ENCODE results near the gene PTPRD.

The PTPRD gene

DNA sequence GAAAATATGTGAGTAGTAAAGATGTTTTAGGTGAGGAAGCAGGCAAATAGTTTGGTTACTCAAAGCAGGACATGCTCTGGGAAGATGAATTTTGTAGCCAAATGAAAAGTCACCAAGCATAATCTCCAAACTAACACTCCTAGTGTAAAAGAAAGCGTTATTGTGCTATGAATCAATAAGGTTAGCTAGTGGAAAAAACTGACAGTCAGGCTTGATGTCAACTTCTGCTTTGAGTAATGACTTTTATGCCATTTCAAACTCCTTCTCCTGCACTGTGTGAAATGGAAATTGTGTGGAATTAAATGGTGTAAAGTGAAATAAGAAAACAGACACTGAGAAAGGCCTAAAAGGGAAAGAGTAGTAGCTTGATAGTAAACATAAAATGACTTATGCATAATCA, 2176.0 kb downstream of the PTPRD start:
- no peak overlapping the region for H3K4me3 Mint-ChIP-seq
- H3K36me3 Mint-ChIP-seq (ENCODE audit: low read depth) = no peaks in the 10 kb centered on the region
- DNase-seq = no peak
- H3K9me3 Mint-ChIP-seq = no peaks in the 10 kb centered on the region
- H3K27me3 Mint-ChIP-seq = no peaks in the 10 kb centered on the region
- H3K27ac Mint-ChIP-seq = no peak overlapping the region
- peaks cover 14% of the 10 kb centered on the region for H3K4me1 Mint-ChIP-seq
- peak; percentile 83 for ATAC-seq

- Mint-ChIP-seq H3K9me3 (no peaks in the 10 kb centered on the region), H3K27me3 (no peaks in the 10 kb centered on the region), H3K36me3 (ENCODE audit: low read depth) (no peaks in the 10 kb centered on the region), H3K4me3 (no peak overlapping the region), H3K4me1 (peaks cover 27% of the 10 kb centered on the region), H3K27ac (no peak overlapping the region)
- ATAC-seq (no peak), DNase-seq (no peak)
Measured at GRCh38 chr9:8434621-8435020, 2178.2 kb downstream of the PTPRD start.

GRCh38 chr9:8432224-8432623, 2180.6 kb downstream of the PTPRD start:
- H3K27ac Mint-ChIP-seq = no peak overlapping the region
- H3K36me3 Mint-ChIP-seq (ENCODE audit: low read depth) = no peaks in the 10 kb centered on the region
- H3K4me1 Mint-ChIP-seq = peaks cover 43% of the 10 kb centered on the region
- DNase-seq (no peak), ATAC-seq (no peak)
- H3K9me3 Mint-ChIP-seq = no peaks in the 10 kb centered on the region
- H3K4me3 Mint-ChIP-seq = no peak overlapping the region
- H3K27me3 Mint-ChIP-seq = no peaks in the 10 kb centered on the region

DNA sequence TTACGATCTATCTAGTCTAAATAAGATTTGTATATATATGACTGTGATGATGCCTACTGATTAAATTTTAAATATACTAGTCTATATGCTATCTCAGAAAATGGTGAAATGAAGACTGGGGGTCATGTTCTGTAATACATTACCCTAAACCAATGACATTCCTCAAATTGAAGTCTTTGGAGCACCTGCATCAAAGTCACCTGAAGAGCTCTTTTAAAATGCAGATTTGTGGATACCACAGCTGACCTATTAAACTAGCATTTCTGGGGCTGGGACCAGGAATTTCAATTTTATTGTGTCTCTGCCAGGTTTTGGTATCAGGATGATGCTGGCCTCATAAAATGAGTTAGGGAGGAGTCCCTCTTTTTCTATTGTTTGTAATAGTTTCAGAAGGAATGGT, 2181.3 kb downstream of the PTPRD start:
- ATAC-seq = no peak
- Mint-ChIP-seq H3K4me1 (peaks cover 39% of the 10 kb centered on the region), H3K27ac (no peak overlapping the region), H3K27me3 (no peaks in the 10 kb centered on the region), H3K4me3 (no peak overlapping the region), H3K36me3 (ENCODE audit: low read depth) (no peaks in the 10 kb centered on the region), H3K9me3 (no peaks in the 10 kb centered on the region)
- no peak for DNase-seq

GRCh38 chr9:8430945-8431344, 2181.9 kb downstream of the PTPRD start:
- ATAC-seq (peak; percentile 66), DNase-seq (no peak)
- Mint-ChIP-seq H3K36me3 (ENCODE audit: low read depth) (no peaks in the 10 kb centered on the region), H3K27me3 (no peaks in the 10 kb centered on the region), H3K9me3 (no peaks in the 10 kb centered on the region), H3K4me1 (peaks cover 37% of the 10 kb centered on the region), H3K4me3 (peak overlapping the region; percentile 43), H3K27ac (peak overlapping the region; percentile 76)

DNA sequence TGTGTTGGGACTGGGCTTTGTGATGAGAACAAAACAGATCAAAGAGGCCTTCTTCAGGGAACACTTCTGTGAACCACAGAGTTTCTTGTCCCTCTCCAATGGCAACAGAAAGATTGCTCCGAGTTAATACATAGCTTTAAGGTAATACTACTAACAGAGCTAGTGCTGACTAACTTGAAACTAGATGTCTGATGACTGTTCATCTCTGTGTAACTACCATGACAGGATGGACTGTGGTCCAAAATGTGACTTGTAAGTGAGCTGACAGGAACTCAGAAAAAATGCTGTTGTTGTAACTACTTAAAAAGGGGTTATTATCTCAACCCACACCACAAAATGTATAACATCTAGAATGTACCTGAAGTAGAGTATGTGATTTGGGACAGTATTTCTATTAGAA, 2183.0 kb downstream of the PTPRD start:
- H3K4me3 Mint-ChIP-seq = peak overlapping the region; percentile 22
- H3K9me3 Mint-ChIP-seq = no peaks in the 10 kb centered on the region
- no peaks in the 10 kb centered on the region for H3K36me3 Mint-ChIP-seq (ENCODE audit: low read depth)
- H3K27me3 Mint-ChIP-seq = no peaks in the 10 kb centered on the region
- H3K27ac Mint-ChIP-seq = peak overlapping the region; percentile 72
- DNase-seq = no peak
- peak; percentile 63 for ATAC-seq
- H3K4me1 Mint-ChIP-seq = peaks cover 35% of the 10 kb centered on the region

- Mint-ChIP-seq H3K9me3 (no peaks in the 10 kb centered on the region), H3K27ac (peak overlapping the region; percentile 72), H3K27me3 (no peaks in the 10 kb centered on the region), H3K4me1 (peaks cover 35% of the 10 kb centered on the region), H3K36me3 (ENCODE audit: low read depth) (no peaks in the 10 kb centered on the region), H3K4me3 (no peak overlapping the region)
- DNase-seq = no peak
- ATAC-seq = peak; percentile 65
Measured at GRCh38 chr9:8429157-8429556, 2183.6 kb downstream of the PTPRD start.

- Mint-ChIP-seq H3K4me1 (peaks cover 35% of the 10 kb centered on the region), H3K4me3 (peak overlapping the region; percentile 22), H3K9me3 (no peaks in the 10 kb centered on the region), H3K36me3 (ENCODE audit: low read depth) (no peaks in the 10 kb centered on the region), H3K27ac (peak overlapping the region; percentile 72), H3K27me3 (no peaks in the 10 kb centered on the region)
- ATAC-seq (peak; percentile 29), DNase-seq (no peak)
Measured at GRCh38 chr9:8428389-8428788, 2184.4 kb downstream of the PTPRD start.

DNA sequence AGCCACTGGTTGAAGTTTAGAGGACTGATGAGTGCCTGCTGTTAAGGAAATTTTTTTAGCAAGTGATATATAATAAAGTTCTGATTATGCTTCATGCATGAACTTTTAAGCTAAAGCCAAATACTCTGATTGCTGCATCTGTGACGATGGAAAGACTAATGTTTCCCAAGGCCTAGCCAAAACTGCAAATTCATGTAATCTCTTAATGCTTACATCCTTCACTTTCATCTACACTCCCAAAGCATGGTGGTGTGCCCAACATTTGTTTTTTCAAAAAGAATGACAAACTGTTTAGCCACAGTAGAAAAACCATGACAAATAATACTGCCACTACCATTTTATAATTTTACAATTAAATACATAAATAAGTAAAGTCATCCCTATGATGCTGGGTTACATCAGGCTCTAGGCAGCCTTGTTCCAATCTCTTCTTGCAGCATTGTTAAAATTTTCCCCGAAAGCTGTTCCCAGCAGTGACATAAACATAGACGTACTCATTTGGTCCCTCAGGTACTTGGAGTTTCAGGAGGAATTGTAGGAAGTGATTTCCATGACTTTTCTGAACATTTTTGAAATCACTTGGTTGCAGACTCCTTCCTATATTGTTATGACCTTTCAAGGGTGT, 2187.9 kb downstream of the PTPRD start:
- no peak overlapping the region for H3K4me3 Mint-ChIP-seq
- no peaks in the 10 kb centered on the region for H3K36me3 Mint-ChIP-seq (ENCODE audit: low read depth)
- no peaks in the 10 kb centered on the region for H3K27me3 Mint-ChIP-seq
- no peak overlapping the region for H3K27ac Mint-ChIP-seq
- DNase-seq (no peak), ATAC-seq (no peak)
- H3K9me3 Mint-ChIP-seq = no peaks in the 10 kb centered on the region
- H3K4me1 Mint-ChIP-seq = peaks cover 23% of the 10 kb centered on the region

DNA sequence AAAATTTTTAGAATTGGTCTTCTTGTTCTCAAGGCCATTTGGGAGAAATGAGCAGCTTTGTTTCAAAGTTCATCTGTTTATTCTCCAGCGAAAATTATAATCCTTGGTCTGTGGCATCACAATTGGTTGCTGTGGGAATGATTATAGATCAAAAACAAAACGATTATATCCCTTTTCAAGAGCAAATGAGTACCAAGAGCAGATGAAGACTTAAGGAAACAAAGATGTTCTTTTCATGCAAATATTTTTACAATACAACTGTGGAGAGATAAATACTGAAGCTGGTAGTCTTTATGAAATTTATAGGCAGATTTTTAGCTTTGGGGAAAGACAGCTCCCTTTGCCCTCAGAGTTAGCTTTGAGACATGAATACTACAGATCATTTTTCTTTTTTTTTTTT, 2192.4 kb downstream of the PTPRD start:
- Mint-ChIP-seq H3K36me3 (ENCODE audit: low read depth) (no peaks in the 10 kb centered on the region), H3K27ac (no peak overlapping the region), H3K4me3 (no peak overlapping the region), H3K4me1 (no peaks in the 10 kb centered on the region), H3K9me3 (no peaks in the 10 kb centered on the region), H3K27me3 (peaks cover 2% of the 10 kb centered on the region)
- ATAC-seq (no peak), DNase-seq (no peak)

GRCh38 chr9:8419596-8420275, 2193.1 kb downstream of the PTPRD start:
- peaks cover 2% of the 10 kb centered on the region for H3K27me3 Mint-ChIP-seq
- no peak overlapping the region for H3K4me3 Mint-ChIP-seq
- no peaks in the 10 kb centered on the region for H3K9me3 Mint-ChIP-seq
- ATAC-seq (no peak), DNase-seq (no peak)
- no peak overlapping the region for H3K27ac Mint-ChIP-seq
- no peaks in the 10 kb centered on the region for H3K4me1 Mint-ChIP-seq
- H3K36me3 Mint-ChIP-seq (ENCODE audit: low read depth) = no peaks in the 10 kb centered on the region

DNA sequence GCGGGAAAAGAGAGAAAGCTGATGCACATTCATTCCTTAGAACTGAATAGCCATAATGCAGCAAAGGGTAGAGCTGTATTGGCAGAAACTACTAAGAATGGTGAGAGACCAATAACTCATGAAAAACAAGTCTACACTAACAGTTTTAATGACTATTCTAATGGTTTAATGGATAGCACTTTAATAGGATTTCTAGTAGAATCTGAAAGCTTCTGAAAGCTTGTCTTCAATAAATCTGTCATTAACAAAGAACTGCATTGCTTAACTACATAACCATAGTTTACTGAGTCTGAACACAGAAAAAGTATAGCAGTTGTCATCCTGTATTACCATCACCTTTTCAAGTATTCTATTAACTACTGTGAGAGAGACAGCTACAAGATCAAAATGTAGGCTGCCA, 2195.5 kb downstream of the PTPRD start:
- Mint-ChIP-seq H3K36me3 (ENCODE audit: low read depth) (no peaks in the 10 kb centered on the region), H3K27me3 (peaks cover 4% of the 10 kb centered on the region), H3K4me1 (no peaks in the 10 kb centered on the region), H3K9me3 (no peaks in the 10 kb centered on the region), H3K27ac (no peak overlapping the region), H3K4me3 (no peak overlapping the region)
- ATAC-seq (no peak), DNase-seq (no peak)

DNA sequence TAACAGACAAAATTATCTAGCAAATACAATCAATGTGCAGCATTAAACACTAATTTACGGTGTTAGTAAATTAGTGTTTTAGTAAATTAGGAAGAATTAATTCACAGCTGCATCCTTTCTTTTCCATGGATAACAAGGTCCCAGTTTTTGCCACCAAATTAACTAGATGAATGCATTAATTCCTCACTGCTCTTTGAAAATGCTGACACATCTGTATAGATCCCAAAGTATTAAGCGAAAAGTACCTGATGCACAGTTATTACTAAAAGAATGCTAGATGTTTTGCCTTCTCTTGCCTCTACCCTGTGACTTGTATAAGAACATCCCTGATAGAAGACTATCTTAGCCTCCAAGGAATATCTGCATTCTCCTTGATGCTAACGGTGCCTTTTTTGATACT, 2200.5 kb downstream of the PTPRD start:
- no peaks in the 10 kb centered on the region for H3K36me3 Mint-ChIP-seq (ENCODE audit: low read depth)
- DNase-seq (no peak), ATAC-seq (no peak)
- no peak overlapping the region for H3K4me3 Mint-ChIP-seq
- peaks cover 5% of the 10 kb centered on the region for H3K4me1 Mint-ChIP-seq
- no peaks in the 10 kb centered on the region for H3K9me3 Mint-ChIP-seq
- no peak overlapping the region for H3K27ac Mint-ChIP-seq
- peaks cover 7% of the 10 kb centered on the region for H3K27me3 Mint-ChIP-seq

DNA sequence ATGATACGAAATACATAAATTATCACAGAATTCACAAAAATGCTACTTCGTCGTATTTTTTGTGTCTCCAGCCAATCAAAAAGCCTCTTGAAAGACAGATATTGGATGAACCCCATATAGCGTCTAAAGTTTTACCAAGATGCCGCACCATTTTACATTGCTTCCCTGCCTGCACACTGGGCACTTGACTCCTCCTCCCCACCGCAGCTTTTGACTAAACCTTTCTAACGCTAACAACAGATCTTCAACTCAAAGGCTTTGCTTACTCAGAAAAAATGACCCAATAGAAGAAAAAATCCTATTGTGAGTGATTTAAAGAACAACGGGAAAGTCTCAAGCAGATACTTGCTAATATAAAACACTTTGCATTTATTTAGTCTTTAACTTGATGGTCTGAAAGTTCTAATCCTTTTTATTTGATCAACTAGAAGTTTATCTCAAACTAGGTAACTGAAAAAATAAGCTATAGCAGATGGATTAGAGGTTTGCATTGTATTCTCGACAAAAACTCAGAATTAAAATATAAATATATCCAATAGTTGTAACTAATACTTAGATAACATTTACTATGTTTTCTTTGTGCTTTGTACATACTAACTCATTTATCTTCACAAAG, 2204.1 kb downstream of the PTPRD start:
- Mint-ChIP-seq H3K36me3 (ENCODE audit: low read depth) (no peaks in the 10 kb centered on the region), H3K4me1 (peaks cover 5% of the 10 kb centered on the region), H3K27ac (no peak overlapping the region), H3K4me3 (no peak overlapping the region), H3K9me3 (no peaks in the 10 kb centered on the region), H3K27me3 (peaks cover 2% of the 10 kb centered on the region)
- DNase-seq (no peak), ATAC-seq (no peak)

- ATAC-seq (no peak), DNase-seq (no peak)
- no peak overlapping the region for H3K4me3 Mint-ChIP-seq
- H3K4me1 Mint-ChIP-seq = no peaks in the 10 kb centered on the region
- H3K9me3 Mint-ChIP-seq = no peaks in the 10 kb centered on the region
- H3K27ac Mint-ChIP-seq = no peak overlapping the region
- H3K36me3 Mint-ChIP-seq (ENCODE audit: low read depth) = no peaks in the 10 kb centered on the region
- no peaks in the 10 kb centered on the region for H3K27me3 Mint-ChIP-seq
Measured at GRCh38 chr9:8401961-8402705, 2210.7 kb downstream of the PTPRD start.

Data from activated naive CD8-positive, alpha-beta T cell treated with anti-CD3 and anti-CD28 coated beads, Interleukin-2, amount 50 U/mL, for 24 hours (primary cell).